ENCODE data around the gene GTF3C1. TPM values are rescaled to one million over a fixed set of nuclear protein-coding genes. Genes with fewer than 3 reads are reported as not detected.

The GTF3C1 gene
- total and polyA plus RNA-seq, 2 of the 8 experiments (the other 6 are each of a cell fraction or from before 2014, with no cell fraction given) = 89.3 to 126 TPM

- TF ChIP-seq CHD7 (IDR thresholded peaks at IDR 0.05; ENCODE audit: insufficient replicate concordance, low read length) (no peak), CREB1 (IDR thresholded peaks at IDR 0.05) (no peak), MAX (IDR thresholded peaks at IDR 0.05) (no peak), HDAC2 (IDR thresholded peaks at IDR 0.05; ENCODE audit: borderline replicate concordance in 1 of 2, low read depth in 2 of 2, low read length in 2 of 2) (no peak), FOSL1 (IDR thresholded peaks at IDR 0.05; ENCODE audit: insufficient read depth, low read depth, low read length) (no peak), RNF2 (IDR thresholded peaks at IDR 0.05; ENCODE audit: borderline replicate concordance, low read depth, low read length, missing control alignments, poor library complexity, severe bottlenecking) (no peak), MAFK (IDR thresholded peaks at IDR 0.05; ENCODE audit: low read depth, low read length) (no peak), RXRA (IDR thresholded peaks at IDR 0.05; ENCODE audit: insufficient read depth, low read depth, low read length) (no peak), PHF8 (conservative IDR thresholded peaks at IDR 0.05; ENCODE audit: low read depth, low read length) (no peak), ZNF274 (IDR thresholded peaks at IDR 0.05; ENCODE audit: borderline replicate concordance, extremely low read depth, low read length) (no peak)
These were observed 18.5 kb downstream of the GTF3C1 start (continued) for GRCh38 chr16:27531186-27531585.
